Gastrocnemius medialis (tissue), 4 donors: ENCODE measurements around the gene SPACA4.

Experiments used
- CTCF ChIP-seq, 5 experiments: fragments of 450-650 bp in 3 of 5; fragments of 200-600 bp in 2 of 5; sonication (generic) in 2 of 5; IDR thresholded peaks in 4 of 5; conservative IDR thresholded peaks in 1 of 5; 1 replicate in 4 of 5; 2 replicates in 1 of 5; pipeline ENCODE4 v1.5.1; 2016 to 2019; ENCODE audit warnings: antibody characterized with exemption in 5 of 5, mild to moderate bottlenecking in 3 of 5, moderate library complexity in 3 of 5
- POLR2A ChIP-seq, 2 donors: fragments of 450-650 bp; IDR thresholded peaks; one replicate each; pipeline ENCODE4 v1.6.1; 2017; ENCODE audit warnings: antibody characterized with exemption in 2 of 2, mild to moderate bottlenecking in 2 of 2, moderate library complexity in 2 of 2

DNA sequence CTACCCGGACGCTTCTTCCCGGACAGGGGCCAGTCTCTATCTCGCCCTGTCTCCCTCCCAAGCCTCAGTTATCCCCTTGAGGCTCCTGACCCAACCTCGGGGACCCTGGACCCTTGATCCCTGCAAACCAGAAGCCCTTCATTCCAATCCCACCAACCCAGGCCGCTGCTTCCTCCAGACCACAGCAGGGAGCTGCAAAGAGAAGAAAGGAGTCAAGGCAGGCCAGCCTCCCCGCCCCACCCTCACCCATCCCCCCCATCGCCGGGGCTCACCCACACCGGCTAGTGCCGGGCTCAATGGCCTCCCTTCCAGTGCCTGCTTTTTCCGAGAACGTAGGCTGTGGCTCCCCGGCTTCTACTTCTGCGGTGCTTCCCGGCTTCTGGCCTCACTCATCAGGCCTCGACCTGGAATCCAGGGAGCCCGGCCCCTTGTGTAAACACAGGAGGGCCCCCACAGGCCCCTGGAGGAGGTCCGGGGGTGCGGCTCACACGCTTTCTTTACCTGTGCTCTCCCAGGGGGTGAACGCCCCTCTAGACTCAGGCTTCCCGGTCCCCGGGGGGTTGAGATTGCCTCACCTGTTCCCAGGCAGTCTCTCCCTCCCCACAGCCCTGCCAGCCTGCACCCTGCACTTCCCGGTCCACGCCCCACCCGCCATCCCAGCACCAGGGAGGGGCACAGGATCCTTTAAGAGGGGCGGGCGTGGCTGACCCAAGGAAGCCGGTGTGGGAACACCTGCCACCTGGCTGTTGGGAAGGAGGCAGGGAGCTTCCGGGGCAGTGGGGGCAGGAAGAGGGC, 8.1 kb downstream of the SPACA4 start, which contains the start of gene FAM83E:
- TF ChIP-seq CTCF (IDR thresholded peaks at IDR 0.05 in 4 of 5, conservative IDR thresholded peaks at IDR 0.05 in 1 of 5): no peak
- no peak for TF ChIP-seq POLR2A (IDR thresholded peaks at IDR 0.05)
